ENCODE results near the gene TMEM184B. TPM values are rescaled to one million over a fixed set of nuclear protein-coding genes. Genes with fewer than 3 reads are reported as not detected.
A peak's percentile ranks its signal among the peaks of the same experiment; 100 is the strongest.

The TMEM184B gene
- total RNA-seq, 1 experiment from 2014 or later: 89.7 TPM

GRCh38 chr22:38202437-38203089, 70.2 kb downstream of the TMEM184B start (continued):
- TF ChIP-seq FOXP4 (CRISPR knock-in tag; IDR thresholded peaks at IDR 0.05): no peak
- TF ChIP-seq RORB (CRISPR knock-in tag; IDR thresholded peaks at IDR 0.05): no peak
- no peak for TF ChIP-seq NR1H2 (CRISPR knock-in tag; IDR thresholded peaks at IDR 0.05)
- TF ChIP-seq, protein P1, sequence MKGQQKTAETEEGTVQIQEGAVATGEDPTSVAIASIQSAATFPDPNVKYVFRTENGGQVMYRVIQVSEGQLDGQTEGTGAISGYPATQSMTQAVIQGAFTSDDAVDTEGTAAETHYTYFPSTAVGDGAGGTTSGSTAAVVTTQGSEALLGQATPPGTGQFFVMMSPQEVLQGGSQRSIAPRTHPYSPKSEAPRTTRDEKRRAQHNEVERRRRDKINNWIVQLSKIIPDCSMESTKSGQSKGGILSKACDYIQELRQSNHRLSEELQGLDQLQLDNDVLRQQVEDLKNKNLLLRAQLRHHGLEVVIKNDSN (CRISPR knock-in tag; IDR thresholded peaks at IDR 0.05): peak; percentile 88
- TF ChIP-seq GTF2I (CRISPR knock-in tag; conservative IDR thresholded peaks at IDR 0.05): no peak
- no peak for TF ChIP-seq KAT7 (CRISPR knock-in tag; IDR thresholded peaks at IDR 0.05; ENCODE audit: borderline replicate concordance)
- TF ChIP-seq, protein P2, sequence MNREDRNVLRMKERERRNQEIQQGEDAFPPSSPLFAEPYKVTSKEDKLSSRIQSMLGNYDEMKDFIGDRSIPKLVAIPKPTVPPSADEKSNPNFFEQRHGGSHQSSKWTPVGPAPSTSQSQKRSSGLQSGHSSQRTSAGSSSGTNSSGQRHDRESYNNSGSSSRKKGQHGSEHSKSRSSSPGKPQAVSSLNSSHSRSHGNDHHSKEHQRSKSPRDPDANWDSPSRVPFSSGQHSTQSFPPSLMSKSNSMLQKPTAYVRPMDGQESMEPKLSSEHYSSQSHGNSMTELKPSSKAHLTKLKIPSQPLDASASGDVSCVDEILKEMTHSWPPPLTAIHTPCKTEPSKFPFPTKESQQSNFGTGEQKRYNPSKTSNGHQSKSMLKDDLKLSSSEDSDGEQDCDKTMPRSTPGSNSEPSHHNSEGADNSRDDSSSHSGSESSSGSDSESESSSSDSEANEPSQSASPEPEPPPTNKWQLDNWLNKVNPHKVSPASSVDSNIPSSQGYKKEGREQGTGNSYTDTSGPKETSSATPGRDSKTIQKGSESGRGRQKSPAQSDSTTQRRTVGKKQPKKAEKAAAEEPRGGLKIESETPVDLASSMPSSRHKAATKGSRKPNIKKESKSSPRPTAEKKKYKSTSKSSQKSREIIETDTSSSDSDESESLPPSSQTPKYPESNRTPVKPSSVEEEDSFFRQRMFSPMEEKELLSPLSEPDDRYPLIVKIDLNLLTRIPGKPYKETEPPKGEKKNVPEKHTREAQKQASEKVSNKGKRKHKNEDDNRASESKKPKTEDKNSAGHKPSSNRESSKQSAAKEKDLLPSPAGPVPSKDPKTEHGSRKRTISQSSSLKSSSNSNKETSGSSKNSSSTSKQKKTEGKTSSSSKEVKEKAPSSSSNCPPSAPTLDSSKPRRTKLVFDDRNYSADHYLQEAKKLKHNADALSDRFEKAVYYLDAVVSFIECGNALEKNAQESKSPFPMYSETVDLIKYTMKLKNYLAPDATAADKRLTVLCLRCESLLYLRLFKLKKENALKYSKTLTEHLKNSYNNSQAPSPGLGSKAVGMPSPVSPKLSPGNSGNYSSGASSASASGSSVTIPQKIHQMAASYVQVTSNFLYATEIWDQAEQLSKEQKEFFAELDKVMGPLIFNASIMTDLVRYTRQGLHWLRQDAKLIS (CRISPR knock-in tag; IDR thresholded peaks at IDR 0.05; ENCODE audit: borderline replicate concordance): no peak
- TF ChIP-seq, protein P3, sequence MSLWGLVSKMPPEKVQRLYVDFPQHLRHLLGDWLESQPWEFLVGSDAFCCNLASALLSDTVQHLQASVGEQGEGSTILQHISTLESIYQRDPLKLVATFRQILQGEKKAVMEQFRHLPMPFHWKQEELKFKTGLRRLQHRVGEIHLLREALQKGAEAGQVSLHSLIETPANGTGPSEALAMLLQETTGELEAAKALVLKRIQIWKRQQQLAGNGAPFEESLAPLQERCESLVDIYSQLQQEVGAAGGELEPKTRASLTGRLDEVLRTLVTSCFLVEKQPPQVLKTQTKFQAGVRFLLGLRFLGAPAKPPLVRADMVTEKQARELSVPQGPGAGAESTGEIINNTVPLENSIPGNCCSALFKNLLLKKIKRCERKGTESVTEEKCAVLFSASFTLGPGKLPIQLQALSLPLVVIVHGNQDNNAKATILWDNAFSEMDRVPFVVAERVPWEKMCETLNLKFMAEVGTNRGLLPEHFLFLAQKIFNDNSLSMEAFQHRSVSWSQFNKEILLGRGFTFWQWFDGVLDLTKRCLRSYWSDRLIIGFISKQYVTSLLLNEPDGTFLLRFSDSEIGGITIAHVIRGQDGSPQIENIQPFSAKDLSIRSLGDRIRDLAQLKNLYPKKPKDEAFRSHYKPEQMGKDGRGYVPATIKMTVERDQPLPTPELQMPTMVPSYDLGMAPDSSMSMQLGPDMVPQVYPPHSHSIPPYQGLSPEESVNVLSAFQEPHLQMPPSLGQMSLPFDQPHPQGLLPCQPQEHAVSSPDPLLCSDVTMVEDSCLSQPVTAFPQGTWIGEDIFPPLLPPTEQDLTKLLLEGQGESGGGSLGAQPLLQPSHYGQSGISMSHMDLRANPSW (CRISPR knock-in tag; conservative IDR thresholded peaks at IDR 0.05; ENCODE audit: low read depth): no peak
- no peak for TF ChIP-seq NR2C2 (CRISPR knock-in tag; IDR thresholded peaks at IDR 0.05)
- TF ChIP-seq HMGA2 (CRISPR knock-in tag; IDR thresholded peaks at IDR 0.05): no peak
- no peak for TF ChIP-seq ZNF423 (CRISPR knock-in tag; IDR thresholded peaks at IDR 0.05)
- TF ChIP-seq MYBL2 (CRISPR knock-in tag; IDR thresholded peaks at IDR 0.05): no peak
- no peak for TF ChIP-seq CBFB (CRISPR knock-in tag; IDR thresholded peaks at IDR 0.05; ENCODE audit: low read depth)

GRCh38 chr22:38201711-38202436, 70.9 kb downstream of the TMEM184B start, which contains the start of gene MAFF:
Gene MAFF (plus strand): TSS chr22:38201994. CDS start chr22:38213854, 11,860 bp downstream.
- peaks cover 12% of the 10 kb centered on the region for H3K4me1 Mint-ChIP-seq
- no peaks in the 10 kb centered on the region for H3K9me3 Mint-ChIP-seq
- ChIA-PET POLR2A (interaction anchor here (0.6 to 1.8 kb wide), 6 partner anchors 13 to 439 kb away, joined by 3 to 8 read pairs (median 4); partner anchors contain the start of gene PLA2G6), CTCF (interaction anchor here (0.7 to 2.2 kb wide), 11 partner anchors 10 to 172 kb away, joined by 3 to 18 read pairs (median 5); partner anchors contain the start of gene PLA2G6)
- ATAC-seq (peak; percentile 68), DNase-seq (ENCODE audit: low spot score) (peak; percentile 96)
- H3K36me3 Mint-ChIP-seq: no peaks in the 10 kb centered on the region
- peak within 1 kb of the TSS; percentile 83 for H3K4me3 Mint-ChIP-seq
- H3K27me3 Mint-ChIP-seq (ENCODE audit: low read depth): peaks cover 54% of the 10 kb centered on the region
- peak within 1 kb of the TSS; percentile 25 for H3K27ac Mint-ChIP-seq
- TF ChIP-seq, protein P2 (CRISPR knock-in tag; IDR thresholded peaks at IDR 0.05; ENCODE audit: borderline replicate concordance): no peak
- no peak for TF ChIP-seq ZNF138 (CRISPR knock-in tag; conservative IDR thresholded peaks at IDR 0.05)
- TF ChIP-seq TEAD4 (CRISPR knock-in tag; IDR thresholded peaks at IDR 0.05): no peak
- TF ChIP-seq FOXK1 (CRISPR knock-in tag; IDR thresholded peaks at IDR 0.05): no peak
- TF ChIP-seq E2F5 (CRISPR knock-in tag; IDR thresholded peaks at IDR 0.05): 0 out of 2 replicates have a peak, but pooled peaks have one; percentile 19
- no peak for TF ChIP-seq ESRRA (CRISPR knock-in tag; IDR thresholded peaks at IDR 0.05; ENCODE audit: borderline replicate concordance)
- TF ChIP-seq USF2 (CRISPR knock-in tag; IDR thresholded peaks at IDR 0.05): peak; percentile 86

Measured in WTC11 (cell line).